Smooth muscle cell (in vitro differentiated cells): ENCODE data around the gene MEGF10. TPM values are rescaled to one million over a fixed set of nuclear protein-coding genes. Genes with fewer than 3 reads are reported as not detected.

Source experiments
- DNase-seq: peaks from one replicate; lab custom pipeline; 2025; ENCODE audit not compliant: unreplicated experiment; lab: John Stamatoyannopoulos, UW
- H2AFZ ChIP-seq: fragments of 200-600 bp; sonication (generic); 2 replicates; pipeline ENCODE4 v1.6.0; 2016; ENCODE audit warnings: antibody characterized with exemption, low read depth, mild to moderate bottlenecking
- H3F3A ChIP-seq: fragments of 200-600 bp; sonication (generic); 2 replicates; pipeline ENCODE4 v1.6.0; 2017; ENCODE audit warnings: antibody characterized with exemption, low read depth
- H3K27ac ChIP-seq: fragments of 200-600 bp; sonication (generic); 2 replicates; pipeline ENCODE4 v1.5.1; 2016; ENCODE audit warnings: low read depth, mild to moderate bottlenecking
- H3K27me3 ChIP-seq: fragments of 200-600 bp; sonication (generic); 2 replicates; pipeline ENCODE4 v1.6.1; 2016; ENCODE audit warnings: low read depth, mild to moderate bottlenecking
- H3K36me3 ChIP-seq: fragments of 200-600 bp; sonication (generic); 2 replicates; pipeline ENCODE4 v1.5.1; 2016; ENCODE audit warnings: low read depth
- H3K4me1 ChIP-seq: fragments of 200-600 bp; sonication (generic); 2 replicates; pipeline ENCODE4 v1.5.1; 2016; ENCODE audit warnings: low read depth
- H3K4me2 ChIP-seq: fragments of 200-600 bp; sonication (generic); 2 replicates; pipeline ENCODE4 v1.6.0; 2016; ENCODE audit warnings: mild to moderate bottlenecking
- H3K4me3 ChIP-seq: fragments of 200-600 bp; sonication (generic); 2 replicates; pipeline ENCODE4 v1.5.1; 2016; ENCODE audit warnings: mild to moderate bottlenecking
- H3K79me2 ChIP-seq: fragments of 200-600 bp; sonication (generic); 2 replicates; pipeline ENCODE4 v1.6.0; 2016; ENCODE audit warnings: low read depth, mild to moderate bottlenecking
- H3K9ac ChIP-seq: fragments of 200-600 bp; sonication (generic); 2 replicates; pipeline ENCODE4 v1.6.0; 2016; ENCODE audit warnings: low read depth
- H3K9me3 ChIP-seq: fragments of 200-600 bp; sonication (generic); replicated peaks from 2 replicates; pipeline ENCODE4 v1.5.1; 2016; ENCODE audit warnings: low read depth
- H4K20me1 ChIP-seq: fragments of 200-600 bp; sonication (generic); 2 replicates; pipeline ENCODE4 v1.6.0; 2016; ENCODE audit warnings: low read depth
- WGBS: methylation state at CpG from one replicate; pipeline ENCODE4 v1.1.7; 2016; ENCODE audit warnings: low lambda C conversion rate; 5-methylcytosine and 5-hydroxymethylcytosine counted together
- polyA plus RNA-seq: library from polyadenylated mRNA; unstranded; fragments of >200 nt; fragmentation: Nextera tagmentation; extraction: Ambion mirVana; gene quantifications from 2 replicates; pipeline ENCODE4 v1.2.1, GENCODE V29; 2016
- total RNA-seq: library from RNA; depleted of rRNA; stranded (reverse); fragments of >200 nt; gene quantifications from 2 replicates; pipeline ENCODE4 v1.2.3, GENCODE V29; 2014
- TF ChIP-seq, protein P1 (sequence below): fragments of 200-600 bp; sonication (generic); IDR thresholded peaks from 2 replicates; pipeline ENCODE4 v1.5.1; 2017; ENCODE audit warnings: borderline replicate concordance, mild to moderate bottlenecking, antibody characterized with exemption; ENCODE audit not compliant: insufficient read depth, poor library complexity, severe bottlenecking

MEGF10 gene
- total and polyA plus RNA-seq, 2 experiments from 2014 or later: 0.83 to 3.6 TPM

GRCh38 chr5:127426661-127427060 lies 136.1 kb downstream of the MEGF10 start:
- no peak overlapping the region for H3K4me3 ChIP-seq
- no peaks in the 10 kb centered on the region for H3K27me3 ChIP-seq
- 12% methylated on average over 2 of the region's 2 CpGs for WGBS
- H3K9ac ChIP-seq: no peak overlapping the region
- H3K9me3 ChIP-seq: no peaks in the 10 kb centered on the region
- H3F3A ChIP-seq: no peaks in the 10 kb centered on the region
- H3K4me2 ChIP-seq: no peak overlapping the region
- no peak overlapping the region for H3K27ac ChIP-seq
- no peak overlapping the region for H2AFZ ChIP-seq
- H3K36me3 ChIP-seq: no peaks in the 10 kb centered on the region
- no peaks in the 10 kb centered on the region for H3K79me2 ChIP-seq
- no peak for DNase-seq
- H4K20me1 ChIP-seq: no peaks in the 10 kb centered on the region
- TF ChIP-seq, protein P1, sequence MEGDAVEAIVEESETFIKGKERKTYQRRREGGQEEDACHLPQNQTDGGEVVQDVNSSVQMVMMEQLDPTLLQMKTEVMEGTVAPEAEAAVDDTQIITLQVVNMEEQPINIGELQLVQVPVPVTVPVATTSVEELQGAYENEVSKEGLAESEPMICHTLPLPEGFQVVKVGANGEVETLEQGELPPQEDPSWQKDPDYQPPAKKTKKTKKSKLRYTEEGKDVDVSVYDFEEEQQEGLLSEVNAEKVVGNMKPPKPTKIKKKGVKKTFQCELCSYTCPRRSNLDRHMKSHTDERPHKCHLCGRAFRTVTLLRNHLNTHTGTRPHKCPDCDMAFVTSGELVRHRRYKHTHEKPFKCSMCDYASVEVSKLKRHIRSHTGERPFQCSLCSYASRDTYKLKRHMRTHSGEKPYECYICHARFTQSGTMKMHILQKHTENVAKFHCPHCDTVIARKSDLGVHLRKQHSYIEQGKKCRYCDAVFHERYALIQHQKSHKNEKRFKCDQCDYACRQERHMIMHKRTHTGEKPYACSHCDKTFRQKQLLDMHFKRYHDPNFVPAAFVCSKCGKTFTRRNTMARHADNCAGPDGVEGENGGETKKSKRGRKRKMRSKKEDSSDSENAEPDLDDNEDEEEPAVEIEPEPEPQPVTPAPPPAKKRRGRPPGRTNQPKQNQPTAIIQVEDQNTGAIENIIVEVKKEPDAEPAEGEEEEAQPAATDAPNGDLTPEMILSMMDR: no peak
- H3K4me1 ChIP-seq: peaks cover 6% of the 10 kb centered on the region

DNA sequence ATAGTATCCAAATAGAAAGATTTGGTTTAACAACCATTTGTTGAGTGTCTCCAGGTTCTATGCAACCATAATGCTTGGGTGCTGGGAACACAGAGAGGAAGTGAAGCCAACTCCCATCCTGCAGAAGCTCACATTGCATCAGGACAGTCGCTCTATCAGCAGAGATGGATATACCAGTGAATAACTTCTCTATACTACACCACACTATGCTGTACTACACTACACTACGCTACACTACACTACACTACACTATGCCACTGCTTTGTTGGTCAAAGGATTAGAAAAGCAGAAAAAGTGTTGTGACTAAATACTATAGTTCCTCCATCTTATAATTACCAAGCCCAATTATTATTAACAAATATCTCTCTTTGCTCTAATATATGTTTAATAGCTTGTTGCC lies 137.7 kb downstream of the MEGF10 start:
- Histone ChIP-seq H3K27ac (no peak overlapping the region), H4K20me1 (no peaks in the 10 kb centered on the region), H2AFZ (no peak overlapping the region), H3K79me2 (no peaks in the 10 kb centered on the region), H3K4me3 (no peak overlapping the region), H3F3A (no peaks in the 10 kb centered on the region), H3K9me3 (no peaks in the 10 kb centered on the region), H3K4me2 (no peak overlapping the region), H3K9ac (no peak overlapping the region), H3K27me3 (no peaks in the 10 kb centered on the region), H3K36me3 (no peaks in the 10 kb centered on the region), H3K4me1 (peaks cover 6% of the 10 kb centered on the region)
- WGBS: 83% methylated on average over 2 of the region's 2 CpGs
- TF ChIP-seq, protein P1: no peak
- no peak for DNase-seq

- H3K4me2 ChIP-seq: no peak overlapping the region
- no peaks in the 10 kb centered on the region for H3K79me2 ChIP-seq
- no peak overlapping the region for H3K4me3 ChIP-seq
- no peak overlapping the region for H2AFZ ChIP-seq
- H4K20me1 ChIP-seq: no peaks in the 10 kb centered on the region
- whole genome bisulfite sequencing: 18% methylated on average over 5 of the region's 5 CpGs
- H3K9ac ChIP-seq: no peak overlapping the region
- H3F3A ChIP-seq: no peaks in the 10 kb centered on the region
- H3K4me1 ChIP-seq: peaks cover 6% of the 10 kb centered on the region
- TF ChIP-seq, protein P1: no peak
- H3K27me3 ChIP-seq: no peaks in the 10 kb centered on the region
- no peak for DNase-seq
- H3K36me3 ChIP-seq: no peaks in the 10 kb centered on the region
- H3K9me3 ChIP-seq: no peaks in the 10 kb centered on the region
- no peak overlapping the region for H3K27ac ChIP-seq
Observed at GRCh38 chr5:127428748-127429147, 138.2 kb downstream of the MEGF10 start.

DNA sequence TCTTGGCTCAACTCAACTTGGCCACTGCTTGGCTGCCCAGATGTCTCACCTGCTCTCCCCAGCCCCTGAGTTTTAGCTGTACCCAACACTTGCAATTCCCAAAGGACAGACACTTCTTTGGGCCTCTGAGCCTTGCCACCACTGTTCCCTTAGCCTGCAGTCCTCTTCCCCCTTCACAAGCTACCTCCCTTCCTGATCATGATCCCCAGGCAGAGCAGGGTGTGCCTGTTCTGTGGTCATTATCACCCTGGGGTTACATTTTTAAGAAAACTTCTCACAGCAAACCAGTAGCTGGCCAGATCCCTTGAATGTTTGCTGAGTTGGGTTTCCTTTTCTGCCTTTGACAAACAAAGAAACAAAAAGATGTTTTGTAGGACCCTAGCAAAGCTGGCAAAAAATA lies 139.3 kb downstream of the MEGF10 start:
- Histone ChIP-seq H3K4me2 (no peak overlapping the region), H3K9me3 (no peaks in the 10 kb centered on the region)

More for the DNA sequence above, 139.3 kb downstream of the MEGF10 start:
- no peak overlapping the region for H3K4me3 ChIP-seq
- H4K20me1 ChIP-seq: no peaks in the 10 kb centered on the region
- no peak overlapping the region for H2AFZ ChIP-seq
- TF ChIP-seq, protein P1: no peak
- no peak overlapping the region for H3K27ac ChIP-seq
- H3K4me1 ChIP-seq: peaks cover 6% of the 10 kb centered on the region
- H3K36me3 ChIP-seq: no peaks in the 10 kb centered on the region
- H3K79me2 ChIP-seq: no peaks in the 10 kb centered on the region
- no peaks in the 10 kb centered on the region for H3F3A ChIP-seq
- no peak overlapping the region for H3K9ac ChIP-seq
- H3K27me3 ChIP-seq: no peaks in the 10 kb centered on the region
- no peak for DNase-seq
